Activated CD4-positive, alpha-beta T cell treated with anti-CD3 and anti-CD28 coated beads, Interleukin-2, amount 10 ng/mL, durations not matched to agents 24 days and 14 days (primary cell): ENCODE results near the gene ANGEL1. TPM values are rescaled to one million over a fixed set of nuclear protein-coding genes. Genes with fewer than 3 reads are reported as not detected.

Source experiments
- DNase-seq: peaks from one replicate; pipeline ENCODE4 v3.0.0; 2022
- H3K27ac Mint-ChIP-seq: one replicate; pipeline ENCODE4 v1.8.0; 2022; ENCODE audit warnings: mild to moderate bottlenecking, mixed read lengths
- H3K27me3 Mint-ChIP-seq: one replicate; pipeline ENCODE4 v1.8.0; 2022; ENCODE audit warnings: mixed read lengths
- H3K36me3 Mint-ChIP-seq: one replicate; pipeline ENCODE4 v1.8.0; 2022; ENCODE audit warnings: low read depth, mild to moderate bottlenecking, mixed read lengths
- H3K4me1 Mint-ChIP-seq: one replicate; pipeline ENCODE4 v1.8.0; 2021; ENCODE audit warnings: mixed read lengths
- H3K4me3 Mint-ChIP-seq: one replicate; pipeline ENCODE4 v1.8.0; 2022; ENCODE audit warnings: mild to moderate bottlenecking, moderate library complexity, mixed read lengths
- H3K9me3 Mint-ChIP-seq: one replicate; pipeline ENCODE4 v1.8.0; 2021; ENCODE audit warnings: mixed read lengths
- intact Hi-C: fragments of 100-400 bp; cut with micrococcal nuclease; formaldehyde crosslinking; loops from one replicate; pipeline ENCODE4 v1.15.1; 2023
- total RNA-seq: library from RNA; stranded (reverse); gene quantifications from 2 replicates; pipeline ENCODE4 v1.2.3, GENCODE V29; 2022

ANGEL1 gene
- total RNA-seq, 1 donor from 2014 or later, result 16.4 TPM

GRCh38 chr14:76808990-76809389 lies 3.7 kb downstream of the ANGEL1 start:
- peaks cover 25% of the 10 kb centered on the region for H3K36me3 Mint-ChIP-seq
- no peaks in the 10 kb centered on the region for H3K27me3 Mint-ChIP-seq
- H3K4me1 Mint-ChIP-seq, result peaks cover 21% of the 10 kb centered on the region
- no peaks in the 10 kb centered on the region for H3K9me3 Mint-ChIP-seq
- intact Hi-C loops, result no loop called here
- H3K4me3 Mint-ChIP-seq, result no peak overlapping the region
- DNase-seq, result peak; percentile 50
- no peak overlapping the region for H3K27ac Mint-ChIP-seq

GRCh38 chr14:76808011-76808410 lies 4.7 kb downstream of the ANGEL1 start:
- H3K27me3 Mint-ChIP-seq, result no peaks in the 10 kb centered on the region
- no peak overlapping the region for H3K4me3 Mint-ChIP-seq
- peaks cover 34% of the 10 kb centered on the region for H3K36me3 Mint-ChIP-seq
- DNase-seq, result no peak
- no peaks in the 10 kb centered on the region for H3K9me3 Mint-ChIP-seq
- intact Hi-C loops, result no loop called here
- no peak overlapping the region for H3K27ac Mint-ChIP-seq
- peaks cover 21% of the 10 kb centered on the region for H3K4me1 Mint-ChIP-seq

GRCh38 chr14:76806446-76806845 lies 6.2 kb downstream of the ANGEL1 start:
- DNase-seq, result no peak
- Mint-ChIP-seq H3K27me3 (no peaks in the 10 kb centered on the region), H3K27ac (no peak overlapping the region), H3K4me3 (no peak overlapping the region), H3K9me3 (no peaks in the 10 kb centered on the region), H3K4me1 (peaks cover 15% of the 10 kb centered on the region), H3K36me3 (peaks cover 45% of the 10 kb centered on the region)
- intact Hi-C loops, result no loop called here

GRCh38 chr14:76793956-76794355 lies 18.7 kb downstream of the ANGEL1 start:
- no peaks in the 10 kb centered on the region for H3K9me3 Mint-ChIP-seq
- no peaks in the 10 kb centered on the region for H3K27me3 Mint-ChIP-seq
- H3K4me1 Mint-ChIP-seq, result no peaks in the 10 kb centered on the region
- intact Hi-C loops, result no loop called here
- no peak overlapping the region for H3K4me3 Mint-ChIP-seq
- H3K36me3 Mint-ChIP-seq, result peaks cover 27% of the 10 kb centered on the region
- DNase-seq, result no peak
- H3K27ac Mint-ChIP-seq, result no peak overlapping the region

GRCh38 chr14:76793324-76793723 lies 19.4 kb downstream of the ANGEL1 start:
- DNase-seq, result no peak
- Mint-ChIP-seq H3K4me1 (no peaks in the 10 kb centered on the region), H3K9me3 (no peaks in the 10 kb centered on the region), H3K36me3 (peaks cover 28% of the 10 kb centered on the region), H3K27ac (no peak overlapping the region), H3K27me3 (no peaks in the 10 kb centered on the region), H3K4me3 (no peak overlapping the region)
- intact Hi-C loops, result no loop called here

- peaks cover 22% of the 10 kb centered on the region for H3K36me3 Mint-ChIP-seq
- H3K4me1 Mint-ChIP-seq, result no peaks in the 10 kb centered on the region
- no peaks in the 10 kb centered on the region for H3K9me3 Mint-ChIP-seq
- H3K27ac Mint-ChIP-seq, result no peak overlapping the region
- H3K27me3 Mint-ChIP-seq, result no peaks in the 10 kb centered on the region
- DNase-seq, result no peak
- intact Hi-C loops, result no loop called here
- H3K4me3 Mint-ChIP-seq, result no peak overlapping the region
These were observed 20.3 kb downstream of the ANGEL1 start for GRCh38 chr14:76792422-76792821.

GRCh38 chr14:76786601-76787000 lies 26.1 kb downstream of the ANGEL1 start:
- Mint-ChIP-seq H3K4me1 (peaks cover 31% of the 10 kb centered on the region), H3K27me3 (no peaks in the 10 kb centered on the region), H3K27ac (no peak overlapping the region), H3K9me3 (no peaks in the 10 kb centered on the region), H3K36me3 (peaks cover 18% of the 10 kb centered on the region), H3K4me3 (no peak overlapping the region)
- intact Hi-C loops, result no loop called here
- no peak for DNase-seq

- Mint-ChIP-seq H3K36me3 (peaks cover 17% of the 10 kb centered on the region), H3K9me3 (no peaks in the 10 kb centered on the region), H3K27ac (no peak overlapping the region), H3K4me3 (no peak overlapping the region), H3K4me1 (peaks cover 38% of the 10 kb centered on the region), H3K27me3 (no peaks in the 10 kb centered on the region)
- intact Hi-C loops, result loop anchor here (1.0 to 2.0 kb wide), 3 partner anchors 24 to 75 kb away; partner anchors contain the start of genes ANGEL1 and VASH1
- DNase-seq, result peak; percentile 88
These were observed 27.8 kb downstream of the ANGEL1 start for GRCh38 chr14:76784881-76785280.

- H3K9me3 Mint-ChIP-seq, result no peaks in the 10 kb centered on the region
These were observed 28.3 kb downstream of the ANGEL1 start for GRCh38 chr14:76784266-76784874.

GRCh38 chr14:76782885-76783566 lies 29.7 kb downstream of the ANGEL1 start:
- Mint-ChIP-seq H3K27me3 (no peaks in the 10 kb centered on the region), H3K4me1 (peaks cover 38% of the 10 kb centered on the region), H3K4me3 (peak overlapping the region; percentile 43), H3K9me3 (no peaks in the 10 kb centered on the region), H3K36me3 (peaks cover 10% of the 10 kb centered on the region), H3K27ac (peak overlapping the region; percentile 79)
- intact Hi-C loops, result no loop called here
- peak; percentile 73 for DNase-seq

More at GRCh38 chr14:76784266-76784874, 28.3 kb downstream of the ANGEL1 start:
- Mint-ChIP-seq H3K36me3 (peaks cover 16% of the 10 kb centered on the region), H3K27ac (peak overlapping the region; percentile 20), H3K4me1 (peaks cover 38% of the 10 kb centered on the region), H3K4me3 (no peak overlapping the region), H3K27me3 (no peaks in the 10 kb centered on the region)
- DNase-seq, result no peak
- intact Hi-C loops, result loop anchor here (2.0 kb wide), 2 partner anchors 24 to 28 kb away; partner anchors contain the start of genes ANGEL1 and VASH1

GRCh38 chr14:76782115-76782884 lies 30.4 kb downstream of the ANGEL1 start:
- Mint-ChIP-seq H3K27ac (peak overlapping the region; percentile 79), H3K4me1 (peaks cover 40% of the 10 kb centered on the region), H3K27me3 (no peaks in the 10 kb centered on the region), H3K9me3 (no peaks in the 10 kb centered on the region), H3K4me3 (peak overlapping the region; percentile 43), H3K36me3 (peaks cover 10% of the 10 kb centered on the region)
- no peak for DNase-seq
- intact Hi-C loops, result no loop called here

- no peaks in the 10 kb centered on the region for H3K9me3 Mint-ChIP-seq
- intact Hi-C loops, result no loop called here
- no peak for DNase-seq
These were observed 31.0 kb downstream of the ANGEL1 start for GRCh38 chr14:76781648-76782051.

GRCh38 chr14:76780875-76781647 lies 31.6 kb downstream of the ANGEL1 start:
- peak overlapping the region; percentile 72 for H3K27ac Mint-ChIP-seq
- no peaks in the 10 kb centered on the region for H3K9me3 Mint-ChIP-seq
- peaks cover 10% of the 10 kb centered on the region for H3K36me3 Mint-ChIP-seq
- no peak overlapping the region for H3K4me3 Mint-ChIP-seq
- H3K27me3 Mint-ChIP-seq, result no peaks in the 10 kb centered on the region
- peaks cover 40% of the 10 kb centered on the region for H3K4me1 Mint-ChIP-seq
- no peak for DNase-seq
- intact Hi-C loops, result no loop called here

More at GRCh38 chr14:76781648-76782051, 31.0 kb downstream of the ANGEL1 start:
- no peaks in the 10 kb centered on the region for H3K27me3 Mint-ChIP-seq
- H3K27ac Mint-ChIP-seq, result peak overlapping the region; percentile 67
- peaks cover 40% of the 10 kb centered on the region for H3K4me1 Mint-ChIP-seq
- H3K4me3 Mint-ChIP-seq, result no peak overlapping the region
- peaks cover 10% of the 10 kb centered on the region for H3K36me3 Mint-ChIP-seq
